Skeletal muscle satellite cell (primary cell): ENCODE results near the gene DDAH2.

Source experiments
- H3K27me3 ChIP-seq: 2 replicates; pipeline ENCODE4 v1.7.0; 2013; ENCODE audit warnings: low read length; ENCODE audit not compliant: control insufficient read depth, insufficient read depth
- H3K36me3 ChIP-seq: 2 replicates; pipeline ENCODE4 v1.7.0; 2013; ENCODE audit warnings: mild to moderate bottlenecking, control low read depth, low read length; ENCODE audit not compliant: insufficient read depth
- H3K4me1 ChIP-seq: 2 replicates; pipeline ENCODE4 v1.7.0; 2013; ENCODE audit warnings: low read length; ENCODE audit not compliant: control insufficient read depth, insufficient read depth
- H3K4me2 ChIP-seq: 2 replicates; pipeline ENCODE4 v1.7.0; 2013; ENCODE audit warnings: mild to moderate bottlenecking, low read length
- H3K4me3 ChIP-seq: 2 replicates; pipeline ENCODE4 v1.7.0; 2013; ENCODE audit warnings: low read length
- H3K9ac ChIP-seq: 2 replicates; pipeline ENCODE4 v1.7.0; 2013; ENCODE audit warnings: mild to moderate bottlenecking, low read depth, low read length, moderate library complexity
- H3K9me3 ChIP-seq: replicated peaks from 2 replicates; pipeline ENCODE4 v1.7.0; 2013; ENCODE audit warnings: mild to moderate bottlenecking, control low read depth, low read length

DDAH2 gene

GRCh38 chr6:31727717-31728671 lies 1.1 kb downstream of the DDAH2 start:
- no peaks in the 10 kb centered on the region for H3K9me3 ChIP-seq
- peaks cover 48% of the 10 kb centered on the region for H3K36me3 ChIP-seq
- H3K4me3 ChIP-seq: peak overlapping the region; percentile 79
- H3K4me2 ChIP-seq: peak overlapping the region; percentile 90
- H3K27me3 ChIP-seq: no peaks in the 10 kb centered on the region
- peak overlapping the region; percentile 89 for H3K9ac ChIP-seq
- H3K4me1 ChIP-seq: peaks cover 15% of the 10 kb centered on the region

GRCh38 chr6:31727034-31727716 lies 1.9 kb downstream of the DDAH2 start:
- Histone ChIP-seq H3K27me3 (no peaks in the 10 kb centered on the region), H3K4me2 (no peak overlapping the region), H3K9me3 (no peaks in the 10 kb centered on the region), H3K4me1 (peaks cover 15% of the 10 kb centered on the region), H3K36me3 (peaks cover 42% of the 10 kb centered on the region), H3K4me3 (no peak overlapping the region), H3K9ac (no peak overlapping the region)

GRCh38 chr6:31725502-31726350 lies 3.4 kb downstream of the DDAH2 start:
- H3K9me3 ChIP-seq: no peaks in the 10 kb centered on the region
- peaks cover 13% of the 10 kb centered on the region for H3K4me1 ChIP-seq
- H3K4me3 ChIP-seq: no peak overlapping the region
- no peak overlapping the region for H3K4me2 ChIP-seq
- no peaks in the 10 kb centered on the region for H3K27me3 ChIP-seq
- H3K9ac ChIP-seq: no peak overlapping the region
- H3K36me3 ChIP-seq: peaks cover 31% of the 10 kb centered on the region

DNA sequence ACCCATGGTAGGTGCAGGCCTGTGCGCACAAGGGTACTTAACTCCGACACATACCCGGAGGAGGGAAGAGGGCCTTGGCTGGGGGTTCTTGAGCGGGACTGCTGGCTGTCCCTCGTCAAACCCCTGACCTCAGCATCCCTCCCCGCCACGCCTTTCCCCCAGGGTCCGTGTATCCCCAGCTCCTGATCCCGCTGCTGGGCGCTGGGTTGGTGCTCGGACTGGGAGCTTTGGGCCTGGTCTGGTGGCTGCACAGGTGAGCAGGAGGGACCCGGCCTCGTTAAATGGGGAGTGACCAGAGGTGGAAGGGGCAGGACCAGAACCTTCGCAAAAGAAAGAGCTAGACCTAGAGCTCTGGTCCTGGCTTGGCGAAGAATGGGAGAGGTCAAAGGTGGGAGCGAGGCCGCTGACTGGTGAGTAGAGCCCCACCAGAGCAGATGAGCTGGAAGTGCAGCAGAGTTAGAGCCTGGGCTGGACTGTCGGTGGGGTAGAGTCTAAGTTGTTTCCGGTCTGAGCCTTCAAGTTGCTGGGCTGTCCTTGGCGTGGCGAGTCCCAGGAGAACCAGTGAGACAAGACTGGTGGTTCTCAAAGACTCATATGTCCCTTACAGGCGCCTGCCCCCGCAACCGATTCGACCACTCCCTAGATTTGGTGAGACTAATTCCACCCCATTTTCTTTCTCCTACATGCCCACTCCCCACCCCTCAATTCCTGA lies 5.0 kb downstream of the DDAH2 start:
- peaks cover 25% of the 10 kb centered on the region for H3K36me3 ChIP-seq
- no peak overlapping the region for H3K9ac ChIP-seq
- H3K4me2 ChIP-seq: no peak overlapping the region
- no peaks in the 10 kb centered on the region for H3K9me3 ChIP-seq
- peaks cover 7% of the 10 kb centered on the region for H3K4me1 ChIP-seq
- no peak overlapping the region for H3K4me3 ChIP-seq
- H3K27me3 ChIP-seq: no peaks in the 10 kb centered on the region

GRCh38 chr6:31723245-31723979 lies 5.7 kb downstream of the DDAH2 start, which contains the start of gene MPIG6B:
Gene MPIG6B, plus strand, starts transcription at chr6:31723373. Its CDS starts 11 bp downstream, at chr6:31723384.
- peaks cover 25% of the 10 kb centered on the region for H3K36me3 ChIP-seq
- H3K4me2 ChIP-seq: no peak within 1 kb of the TSS
- no peak within 1 kb of the TSS for H3K9ac ChIP-seq
- H3K4me1 ChIP-seq: peaks cover 1% of the 10 kb centered on the region
- no peak within 1 kb of the TSS for H3K4me3 ChIP-seq
- H3K27me3 ChIP-seq: no peaks in the 10 kb centered on the region
- no peaks in the 10 kb centered on the region for H3K9me3 ChIP-seq

DNA sequence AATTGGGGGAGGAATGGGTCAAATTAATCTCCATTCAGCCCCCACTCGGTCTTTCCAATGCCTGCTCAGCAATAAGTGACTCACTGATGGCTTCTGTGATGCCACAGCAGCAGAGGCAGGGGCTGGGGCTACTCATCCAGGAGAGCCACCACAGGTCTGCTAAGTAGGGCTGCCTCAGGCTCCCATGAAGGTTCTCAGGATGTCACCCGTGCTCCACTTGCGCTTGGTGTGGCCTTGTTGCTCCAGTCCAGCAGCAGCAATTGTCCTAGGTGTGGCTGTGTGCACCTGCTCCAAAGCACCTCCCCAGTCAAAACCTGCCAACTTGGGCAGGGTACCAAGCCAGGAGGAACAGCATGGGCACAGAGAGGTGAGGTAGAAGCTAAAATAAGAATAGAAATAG lies 6.9 kb downstream of the DDAH2 start:
- Histone ChIP-seq H3K4me2 (no peak overlapping the region), H3K4me1 (no peaks in the 10 kb centered on the region), H3K4me3 (no peak overlapping the region), H3K9ac (no peak overlapping the region), H3K36me3 (peaks cover 16% of the 10 kb centered on the region), H3K9me3 (no peaks in the 10 kb centered on the region), H3K27me3 (no peaks in the 10 kb centered on the region)

GRCh38 chr6:31721351-31722020 lies 7.6 kb downstream of the DDAH2 start, which contains the start of gene LY6G6C:
Gene LY6G6C, minus strand, starts transcription at chr6:31721746. Its CDS starts 67 bp downstream, at chr6:31721679.
- H3K9me3 ChIP-seq: no peaks in the 10 kb centered on the region
- no peak within 1 kb of the TSS for H3K9ac ChIP-seq
- no peak within 1 kb of the TSS for H3K4me3 ChIP-seq

GRCh38 chr6:31720196-31720770 lies 8.8 kb downstream of the DDAH2 start:
- Histone ChIP-seq H3K4me2 (no peak overlapping the region), H3K4me3 (no peak overlapping the region), H3K4me1 (no peaks in the 10 kb centered on the region), H3K27me3 (no peaks in the 10 kb centered on the region), H3K36me3 (no peaks in the 10 kb centered on the region), H3K9me3 (no peaks in the 10 kb centered on the region), H3K9ac (no peak overlapping the region)

More at GRCh38 chr6:31721351-31722020, 7.6 kb downstream of the DDAH2 start, which contains the start of gene LY6G6C:
- H3K4me1 ChIP-seq: no peaks in the 10 kb centered on the region
- H3K27me3 ChIP-seq: no peaks in the 10 kb centered on the region
- H3K4me2 ChIP-seq: no peak within 1 kb of the TSS
- peaks cover 10% of the 10 kb centered on the region for H3K36me3 ChIP-seq

DNA sequence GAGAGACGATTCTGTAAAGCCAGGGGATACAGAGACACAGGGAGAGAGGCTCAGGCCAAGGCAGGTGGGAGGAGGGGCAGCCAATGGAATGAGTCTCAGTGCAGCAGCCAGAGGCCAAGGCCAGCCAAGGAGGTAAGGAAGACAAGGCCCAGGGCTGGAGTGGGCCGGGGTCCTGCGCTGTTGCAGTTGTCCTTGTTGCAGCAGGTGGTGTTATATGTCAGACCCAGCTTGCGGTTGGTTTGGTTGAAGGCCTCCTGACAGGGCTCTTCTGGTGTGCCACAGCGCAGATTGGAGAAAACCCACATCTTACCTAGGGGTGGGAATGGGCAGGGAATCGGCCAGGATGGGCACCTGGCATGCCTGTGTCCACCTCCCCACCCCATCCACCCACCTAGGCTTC lies 10.1 kb downstream of the DDAH2 start:
- Histone ChIP-seq H3K4me1 (no peaks in the 10 kb centered on the region), H3K36me3 (no peaks in the 10 kb centered on the region), H3K27me3 (no peaks in the 10 kb centered on the region), H3K9me3 (no peaks in the 10 kb centered on the region), H3K4me2 (no peak overlapping the region), H3K9ac (no peak overlapping the region), H3K4me3 (no peak overlapping the region)
